ENCODE data around the gene GLMN.
A peak's percentile ranks its signal among the peaks of the same experiment; 100 is the strongest.

The GLMN gene

DNA sequence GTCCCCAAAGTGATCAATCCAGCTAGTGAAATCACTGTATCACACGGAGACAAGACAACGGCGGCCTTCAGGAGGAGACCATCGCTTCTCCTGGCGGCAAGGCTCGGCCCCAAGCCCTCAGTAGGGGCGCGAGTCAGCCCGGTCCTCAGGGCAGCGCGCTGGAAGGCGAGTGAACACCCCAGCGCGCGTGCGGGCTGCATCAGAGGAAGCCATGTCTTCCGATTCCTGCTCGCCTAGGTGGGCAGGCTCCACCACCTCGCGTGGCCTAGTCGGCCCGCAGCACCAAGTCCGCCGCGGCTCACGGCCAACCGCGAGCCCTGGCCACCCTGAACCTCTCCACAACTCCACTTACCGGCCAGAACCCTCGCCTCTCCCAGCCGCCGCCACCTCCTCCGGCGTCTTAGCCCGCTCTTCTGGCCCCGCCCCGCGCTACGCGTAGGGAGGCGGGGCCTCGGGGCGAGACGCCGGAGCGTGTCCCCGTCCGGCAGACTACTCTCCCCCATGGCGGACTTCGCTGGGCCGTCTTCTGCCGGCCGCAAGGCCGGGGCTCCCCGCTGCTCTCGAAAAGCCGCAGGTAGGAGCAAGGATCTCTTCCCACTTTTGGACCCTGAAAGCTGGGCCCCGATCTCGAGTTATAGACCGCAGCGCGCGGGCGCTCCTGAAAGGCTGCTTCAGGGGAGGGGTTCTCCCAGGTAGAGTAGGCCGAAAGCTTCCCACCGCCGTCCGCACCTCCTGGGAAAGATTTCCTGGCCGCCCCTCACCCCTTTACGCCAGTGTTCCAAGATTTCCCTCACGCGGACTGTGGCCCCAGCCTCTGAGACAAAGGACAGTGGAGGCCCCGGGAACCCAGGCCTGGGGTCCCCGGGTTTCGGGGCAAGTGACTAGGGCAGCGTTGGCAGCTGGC lies at the start of gene GLMN, which contains the start of gene RPAP2 (continued):
- TF ChIP-seq, protein P1, sequence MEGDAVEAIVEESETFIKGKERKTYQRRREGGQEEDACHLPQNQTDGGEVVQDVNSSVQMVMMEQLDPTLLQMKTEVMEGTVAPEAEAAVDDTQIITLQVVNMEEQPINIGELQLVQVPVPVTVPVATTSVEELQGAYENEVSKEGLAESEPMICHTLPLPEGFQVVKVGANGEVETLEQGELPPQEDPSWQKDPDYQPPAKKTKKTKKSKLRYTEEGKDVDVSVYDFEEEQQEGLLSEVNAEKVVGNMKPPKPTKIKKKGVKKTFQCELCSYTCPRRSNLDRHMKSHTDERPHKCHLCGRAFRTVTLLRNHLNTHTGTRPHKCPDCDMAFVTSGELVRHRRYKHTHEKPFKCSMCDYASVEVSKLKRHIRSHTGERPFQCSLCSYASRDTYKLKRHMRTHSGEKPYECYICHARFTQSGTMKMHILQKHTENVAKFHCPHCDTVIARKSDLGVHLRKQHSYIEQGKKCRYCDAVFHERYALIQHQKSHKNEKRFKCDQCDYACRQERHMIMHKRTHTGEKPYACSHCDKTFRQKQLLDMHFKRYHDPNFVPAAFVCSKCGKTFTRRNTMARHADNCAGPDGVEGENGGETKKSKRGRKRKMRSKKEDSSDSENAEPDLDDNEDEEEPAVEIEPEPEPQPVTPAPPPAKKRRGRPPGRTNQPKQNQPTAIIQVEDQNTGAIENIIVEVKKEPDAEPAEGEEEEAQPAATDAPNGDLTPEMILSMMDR (tag by site-specific recombination; IDR thresholded peaks at IDR 0.05): peak; percentile 77
- peak; percentile 89; the same call in 1 of the 2 replicates for TF ChIP-seq REPIN1 (tag by site-specific recombination; IDR thresholded peaks at IDR 0.05; ENCODE audit: low read depth)
- no peak for TF ChIP-seq TCF7L2 (IDR thresholded peaks at IDR 0.05; ENCODE audit: borderline replicate concordance, low read depth, low read length)
- TF ChIP-seq, protein P2, sequence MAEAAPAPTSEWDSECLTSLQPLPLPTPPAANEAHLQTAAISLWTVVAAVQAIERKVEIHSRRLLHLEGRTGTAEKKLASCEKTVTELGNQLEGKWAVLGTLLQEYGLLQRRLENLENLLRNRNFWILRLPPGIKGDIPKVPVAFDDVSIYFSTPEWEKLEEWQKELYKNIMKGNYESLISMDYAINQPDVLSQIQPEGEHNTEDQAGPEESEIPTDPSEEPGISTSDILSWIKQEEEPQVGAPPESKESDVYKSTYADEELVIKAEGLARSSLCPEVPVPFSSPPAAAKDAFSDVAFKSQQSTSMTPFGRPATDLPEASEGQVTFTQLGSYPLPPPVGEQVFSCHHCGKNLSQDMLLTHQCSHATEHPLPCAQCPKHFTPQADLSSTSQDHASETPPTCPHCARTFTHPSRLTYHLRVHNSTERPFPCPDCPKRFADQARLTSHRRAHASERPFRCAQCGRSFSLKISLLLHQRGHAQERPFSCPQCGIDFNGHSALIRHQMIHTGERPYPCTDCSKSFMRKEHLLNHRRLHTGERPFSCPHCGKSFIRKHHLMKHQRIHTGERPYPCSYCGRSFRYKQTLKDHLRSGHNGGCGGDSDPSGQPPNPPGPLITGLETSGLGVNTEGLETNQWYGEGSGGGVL (tag by site-specific recombination; IDR thresholded peaks at IDR 0.05): peak; percentile 73
- peak; percentile 69; the same call in 1 of the 2 replicates for TF ChIP-seq ZSCAN16 (tag by site-specific recombination; IDR thresholded peaks at IDR 0.05)
- TF ChIP-seq ZNF292 (tag by site-specific recombination; IDR thresholded peaks at IDR 0.05; ENCODE audit: borderline replicate concordance, low read depth): no peak
- TF ChIP-seq, protein P3, sequence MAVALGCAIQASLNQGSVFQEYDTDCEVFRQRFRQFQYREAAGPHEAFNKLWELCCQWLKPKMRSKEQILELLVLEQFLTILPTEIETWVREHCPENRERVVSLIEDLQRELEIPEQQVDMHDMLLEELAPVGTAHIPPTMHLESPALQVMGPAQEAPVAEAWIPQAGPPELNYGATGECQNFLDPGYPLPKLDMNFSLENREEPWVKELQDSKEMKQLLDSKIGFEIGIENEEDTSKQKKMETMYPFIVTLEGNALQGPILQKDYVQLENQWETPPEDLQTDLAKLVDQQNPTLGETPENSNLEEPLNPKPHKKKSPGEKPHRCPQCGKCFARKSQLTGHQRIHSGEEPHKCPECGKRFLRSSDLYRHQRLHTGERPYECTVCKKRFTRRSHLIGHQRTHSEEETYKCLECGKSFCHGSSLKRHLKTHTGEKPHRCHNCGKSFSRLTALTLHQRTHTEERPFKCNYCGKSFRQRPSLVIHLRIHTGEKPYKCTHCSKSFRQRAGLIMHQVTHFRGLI (tag by site-specific recombination; IDR thresholded peaks at IDR 0.05): peak; percentile 88
- peak; percentile 87 for TF ChIP-seq PRDM10 (tag by site-specific recombination; IDR thresholded peaks at IDR 0.05)
- TF ChIP-seq ZBTB20 (tag by site-specific recombination; IDR thresholded peaks at IDR 0.05): peak; percentile 92
- no peak for TF ChIP-seq ZNF555 (tag by site-specific recombination; conservative IDR thresholded peaks at IDR 0.05)
- TF ChIP-seq ZNF473 (tag by site-specific recombination; IDR thresholded peaks at IDR 0.05): no peak
- TF ChIP-seq ZNF391 (tag by site-specific recombination; IDR thresholded peaks at IDR 0.05; ENCODE audit: borderline replicate concordance, low read depth): peak; percentile 36; the same call in 1 of the 2 replicates
- TF ChIP-seq, protein P4, sequence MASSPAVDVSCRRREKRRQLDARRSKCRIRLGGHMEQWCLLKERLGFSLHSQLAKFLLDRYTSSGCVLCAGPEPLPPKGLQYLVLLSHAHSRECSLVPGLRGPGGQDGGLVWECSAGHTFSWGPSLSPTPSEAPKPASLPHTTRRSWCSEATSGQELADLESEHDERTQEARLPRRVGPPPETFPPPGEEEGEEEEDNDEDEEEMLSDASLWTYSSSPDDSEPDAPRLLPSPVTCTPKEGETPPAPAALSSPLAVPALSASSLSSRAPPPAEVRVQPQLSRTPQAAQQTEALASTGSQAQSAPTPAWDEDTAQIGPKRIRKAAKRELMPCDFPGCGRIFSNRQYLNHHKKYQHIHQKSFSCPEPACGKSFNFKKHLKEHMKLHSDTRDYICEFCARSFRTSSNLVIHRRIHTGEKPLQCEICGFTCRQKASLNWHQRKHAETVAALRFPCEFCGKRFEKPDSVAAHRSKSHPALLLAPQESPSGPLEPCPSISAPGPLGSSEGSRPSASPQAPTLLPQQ (tag by site-specific recombination; IDR thresholded peaks at IDR 0.05): peak; percentile 90
- no peak; the same call in 1 of the 2 replicates for TF ChIP-seq HIC1 (tag by site-specific recombination; IDR thresholded peaks at IDR 0.05)
- no peak for TF ChIP-seq PRDM2 (tag by site-specific recombination; IDR thresholded peaks at IDR 0.05; ENCODE audit: borderline replicate concordance)
- TF ChIP-seq ZNF423 (tag by site-specific recombination; IDR thresholded peaks at IDR 0.05): no peak

Measured in HEK293 (cell line).